Right cardiac atrium (tissue), 5 donors: Measurements from ENCODE around the gene SDK2. TPM values are rescaled to one million over a fixed set of nuclear protein-coding genes. Genes with fewer than 3 reads are reported as not detected.

Source experiments
- ATAC-seq, 2 donors: fragments of 200-7000 bp; cut with Tn5 transposase; one replicate each; pipeline versions ENCODE4 v1.8.0 to v1.9.1; 2020; ENCODE audit warnings: moderate library complexity in 2 of 2, mild to moderate bottlenecking in 1 of 2
- DNase-seq, 3 donors: peaks; one replicate each; pipeline ENCODE4 v3.0.0-alpha.2; 2020
- H3K27ac ChIP-seq: one replicate; pipeline ENCODE4 v1.5.1; 2013; ENCODE audit warnings: mild to moderate bottlenecking, low read length, control low read depth, moderate library complexity
- H3K27me3 ChIP-seq: one replicate; pipeline ENCODE4 v1.6.1; 2013; ENCODE audit not compliant: control insufficient read depth, insufficient read depth
- H3K4me1 ChIP-seq: one replicate; pipeline ENCODE4 v1.6.1; 2013; ENCODE audit warnings: low read length; ENCODE audit not compliant: control insufficient read depth, insufficient read depth
- H3K4me3 ChIP-seq: one replicate; pipeline ENCODE4 v1.5.1; 2013; ENCODE audit warnings: low read length, control low read depth
- H3K9me3 ChIP-seq: one replicate; pipeline ENCODE4 v1.6.1; 2013; ENCODE audit warnings: low read length; ENCODE audit not compliant: control insufficient read depth
- WGBS: extraction: QIAGEN DNeasy Blood & Tissue Kit; methylation state at CpG from one replicate; pipeline ENCODE4 v1.1.7; 2013; 5-methylcytosine and 5-hydroxymethylcytosine counted together
- intact Hi-C, 4 donors: fragments of 100-400 bp; cut with DNase I; formaldehyde crosslinking; loops; one replicate each; pipeline versions ENCODE4 v1.11.0 to v1.14.0; 2022 to 2023
- polyA plus RNA-seq: library from polyadenylated mRNA; stranded (reverse); fragments of 200-250 nt; gene quantifications from one replicate; pipeline ENCODE4 v1.2.3, GENCODE V29; 2013
- total RNA-seq, 4 donors: library from RNA; stranded (reverse); fragmentation: NEBNext Ultra II Directional; extraction: Animal tissue kit (Norgen Biotek cat#: 25700); gene quantifications; one replicate each; pipeline ENCODE4 v1.2.1, GENCODE V29; 2021
- donor health status: healthy with polysubstance abuse.
- donor health status: DM: no; HTN: yes; CAD: no.
- donor health status: DM: no; HTN: no; CAD: no.
- donor health status: DM: no; HTN: yes; CAD: no; lungs with severe emphysema.
- donor health status: DM: yes; HTN: yes; CAD: no.

The SDK2 gene
- total and polyA plus RNA-seq, 5 donors: 0.77 to 4.4 (median 2.0) TPM

DNA sequence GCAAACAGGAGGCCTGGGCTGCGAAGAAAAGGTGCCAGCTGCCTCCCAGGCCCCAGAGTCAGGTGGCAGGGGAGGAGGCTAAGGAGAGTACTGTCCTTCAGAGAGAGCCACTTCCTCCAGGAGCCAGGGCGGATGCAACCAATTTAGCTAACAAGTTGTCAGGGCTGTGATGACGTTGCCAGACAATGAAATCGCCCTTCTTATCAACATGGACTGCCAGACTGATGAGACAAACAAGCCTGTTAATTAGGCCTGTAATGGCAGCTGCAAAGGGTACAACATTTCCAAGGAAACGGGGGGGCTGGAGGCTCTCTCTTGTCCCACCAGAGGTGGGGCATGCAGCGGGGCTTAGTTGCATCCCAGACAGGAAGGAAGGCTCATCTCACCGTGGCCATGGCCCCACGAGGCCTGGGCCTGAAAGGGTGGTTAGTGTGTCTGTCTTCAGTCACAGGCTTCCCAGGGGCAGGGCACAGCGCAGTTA, 111.8 kb downstream of the SDK2 start:
- no peaks in the 10 kb centered on the region for H3K27me3 ChIP-seq
- 41% methylated on average over 9 of the region's 9 CpGs for WGBS
- DNase-seq (peak in 1 of 3 donors; percentile 50), ATAC-seq (peak in 1 of 2 donors; percentile 55)
- H3K9me3 ChIP-seq: no peaks in the 10 kb centered on the region
- H3K27ac ChIP-seq: no peak overlapping the region
- intact Hi-C loops: no loop called here
- H3K4me3 ChIP-seq: no peak overlapping the region
- no peaks in the 10 kb centered on the region for H3K4me1 ChIP-seq

GRCh38 chr17:73531158-73531557, 113.1 kb downstream of the SDK2 start:
- ATAC-seq (no peak), DNase-seq (peak in 1 of 3 donors; percentile 4)
- Histone ChIP-seq H3K4me3 (no peak overlapping the region), H3K9me3 (no peaks in the 10 kb centered on the region), H3K27me3 (no peaks in the 10 kb centered on the region), H3K27ac (no peak overlapping the region), H3K4me1 (no peaks in the 10 kb centered on the region)
- intact Hi-C loops: no loop called here
- 81% methylated on average over 5 of the region's 5 CpGs for WGBS

GRCh38 chr17:73528679-73529078, 115.6 kb downstream of the SDK2 start:
- intact Hi-C loops: no loop called here
- no peak for DNase-seq
- Histone ChIP-seq H3K27ac (no peak overlapping the region), H3K4me3 (no peak overlapping the region), H3K27me3 (no peaks in the 10 kb centered on the region), H3K9me3 (no peaks in the 10 kb centered on the region), H3K4me1 (no peaks in the 10 kb centered on the region)
- WGBS: 67% methylated on average over 7 of the region's 7 CpGs
- ATAC-seq: no peak

- peak in 1 of 3 donors; percentile 11 for DNase-seq
- no peak overlapping the region for H3K4me3 ChIP-seq
- WGBS: 85% methylated on average over 7 of the region's 7 CpGs
These were observed 117.3 kb downstream of the SDK2 start for GRCh38 chr17:73526952-73527351.

GRCh38 chr17:73524941-73525679, 119.1 kb downstream of the SDK2 start:
- no peak overlapping the region for H3K27ac ChIP-seq
- no peaks in the 10 kb centered on the region for H3K4me1 ChIP-seq
- WGBS: 84% methylated on average over 15 of the region's 15 CpGs
- ATAC-seq: no peak
- peak in 1 of 3 donors; percentile 16 for DNase-seq
- intact Hi-C loops: no loop called here
- H3K9me3 ChIP-seq: no peaks in the 10 kb centered on the region
- no peak overlapping the region for H3K4me3 ChIP-seq
- no peaks in the 10 kb centered on the region for H3K27me3 ChIP-seq

More at GRCh38 chr17:73526952-73527351, 117.3 kb downstream of the SDK2 start:
- no peaks in the 10 kb centered on the region for H3K4me1 ChIP-seq
- H3K9me3 ChIP-seq: no peaks in the 10 kb centered on the region
- no peaks in the 10 kb centered on the region for H3K27me3 ChIP-seq
- intact Hi-C loops: no loop called here
- peak in 1 of 2 donors; percentile 13 for ATAC-seq
- no peak overlapping the region for H3K27ac ChIP-seq

DNA sequence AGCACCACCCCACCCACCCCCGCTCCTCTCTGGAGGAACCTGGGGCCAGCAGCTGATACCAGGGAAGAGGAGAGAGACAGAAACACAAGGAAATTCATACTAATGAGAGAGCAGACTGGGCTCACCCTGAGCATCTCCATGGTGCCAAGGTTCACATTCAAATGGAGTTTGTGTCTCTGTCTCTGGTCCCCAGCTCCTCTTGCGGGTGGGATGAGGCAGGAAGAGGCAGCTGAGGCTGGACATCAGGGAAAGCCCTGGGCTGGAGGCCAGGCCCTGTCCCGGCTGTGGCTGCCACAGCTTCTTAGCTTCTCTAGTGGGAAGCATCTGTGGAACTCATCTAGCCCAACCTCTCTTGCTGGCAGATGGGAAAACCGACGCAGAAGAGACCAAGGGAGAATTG, 121.5 kb downstream of the SDK2 start:
- no peak overlapping the region for H3K27ac ChIP-seq
- DNase-seq (peak in 1 of 3 donors; percentile 2), ATAC-seq (no peak)
- WGBS: 71% methylated on average over 5 of the region's 5 CpGs
- intact Hi-C loops: no loop called here
- H3K4me3 ChIP-seq: no peak overlapping the region
- no peaks in the 10 kb centered on the region for H3K4me1 ChIP-seq
- no peaks in the 10 kb centered on the region for H3K27me3 ChIP-seq
- H3K9me3 ChIP-seq: no peaks in the 10 kb centered on the region

- no peak for ATAC-seq
- intact Hi-C loops: no loop called here
- H3K4me3 ChIP-seq: no peak overlapping the region
- 87% methylated on average over 6 of the region's 6 CpGs for WGBS
- no peaks in the 10 kb centered on the region for H3K27me3 ChIP-seq
- no peak for DNase-seq
- H3K4me1 ChIP-seq: no peaks in the 10 kb centered on the region
- H3K9me3 ChIP-seq: no peaks in the 10 kb centered on the region
- no peak overlapping the region for H3K27ac ChIP-seq
These were observed 122.1 kb downstream of the SDK2 start for GRCh38 chr17:73522107-73522506.

DNA sequence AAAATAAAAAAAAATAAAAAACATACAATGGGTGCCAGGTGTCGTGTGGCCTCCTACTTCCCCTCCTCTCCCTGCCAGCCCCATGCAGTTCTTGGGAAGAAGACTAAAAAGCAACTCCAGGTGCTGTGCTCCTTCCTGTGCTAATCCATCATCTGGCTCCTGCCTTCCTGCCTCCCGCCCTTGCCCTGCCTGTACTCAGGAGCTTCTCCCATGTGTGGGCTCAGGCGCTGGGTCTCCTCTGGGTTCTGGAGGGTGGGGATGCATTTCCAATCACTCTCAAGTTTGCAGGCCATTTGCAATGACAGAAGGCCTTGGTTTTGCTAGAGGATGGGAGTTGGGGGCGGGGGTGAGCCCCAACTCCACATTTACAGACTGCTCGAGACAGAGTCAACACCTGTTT, 122.9 kb downstream of the SDK2 start:
- 87% methylated on average over 5 of the region's 5 CpGs for WGBS
- ATAC-seq: no peak

GRCh38 chr17:73520369-73520761, 123.9 kb downstream of the SDK2 start:
- H3K27ac ChIP-seq: no peak overlapping the region
- WGBS: 83% methylated on average over 7 of the region's 7 CpGs
- no peak overlapping the region for H3K4me3 ChIP-seq
- H3K27me3 ChIP-seq: no peaks in the 10 kb centered on the region
- no peak for ATAC-seq
- intact Hi-C loops: no loop called here
- H3K9me3 ChIP-seq: no peaks in the 10 kb centered on the region
- no peaks in the 10 kb centered on the region for H3K4me1 ChIP-seq
- DNase-seq: peak in 1 of 3 donors; percentile 21

More for the DNA sequence above, 122.9 kb downstream of the SDK2 start:
- Histone ChIP-seq H3K9me3 (no peaks in the 10 kb centered on the region), H3K4me3 (no peak overlapping the region), H3K27me3 (no peaks in the 10 kb centered on the region), H3K27ac (no peak overlapping the region), H3K4me1 (no peaks in the 10 kb centered on the region)
- no peak for DNase-seq
- intact Hi-C loops: no loop called here

DNA sequence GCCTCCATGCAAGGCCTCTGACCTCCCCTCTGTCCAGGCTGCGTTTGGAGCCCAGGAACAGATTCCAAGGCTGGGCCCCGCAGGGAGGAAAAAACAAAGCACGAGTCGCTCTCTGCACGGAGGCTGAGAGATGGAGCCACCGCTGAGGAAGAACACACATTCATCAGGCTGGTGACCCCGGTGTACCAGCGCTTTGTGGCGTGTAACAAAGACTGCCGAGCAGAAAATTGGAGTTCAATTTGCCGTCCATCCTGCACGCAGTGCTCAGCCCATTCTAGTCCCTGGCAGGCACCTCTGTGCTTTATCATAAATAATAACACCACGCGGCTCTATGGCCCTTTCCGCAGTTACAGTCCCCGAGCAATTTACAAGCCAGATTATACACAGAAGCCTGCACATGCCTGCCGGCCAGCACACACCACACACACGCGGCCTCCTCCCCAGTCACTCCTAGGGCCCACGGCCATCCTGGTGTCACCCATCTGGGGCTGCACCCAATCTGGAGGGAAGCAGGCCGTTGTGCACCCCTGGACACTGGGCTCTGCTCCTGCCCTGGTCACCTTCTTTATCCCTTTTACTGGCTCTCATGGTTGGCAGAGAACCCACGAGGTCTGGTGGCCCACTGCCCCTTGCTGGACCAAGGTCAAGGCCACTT, 124.4 kb downstream of the SDK2 start:
- intact Hi-C loops: no loop called here
- H3K27ac ChIP-seq: no peak overlapping the region
- no peaks in the 10 kb centered on the region for H3K4me1 ChIP-seq
- WGBS: 71% methylated on average over 22 of the region's 22 CpGs
- H3K4me3 ChIP-seq: no peak overlapping the region
- peak in 1 of 3 donors; percentile 22 for DNase-seq
- no peak for ATAC-seq
- H3K27me3 ChIP-seq: no peaks in the 10 kb centered on the region
- H3K9me3 ChIP-seq: no peaks in the 10 kb centered on the region

- no peaks in the 10 kb centered on the region for H3K27me3 ChIP-seq
- no peak overlapping the region for H3K4me3 ChIP-seq
- no peak for ATAC-seq
- intact Hi-C loops: no loop called here
- no peaks in the 10 kb centered on the region for H3K4me1 ChIP-seq
- peak in 1 of 3 donors; percentile 16 for DNase-seq
- 93% methylated on average over 6 of the region's 6 CpGs for WGBS
- no peak overlapping the region for H3K27ac ChIP-seq
- H3K9me3 ChIP-seq: no peaks in the 10 kb centered on the region
These were observed 125.2 kb downstream of the SDK2 start for GRCh38 chr17:73519011-73519410.
